ENCODE data around the gene RNASE9. TPM values are rescaled to one million over a fixed set of nuclear protein-coding genes. Genes with fewer than 3 reads are reported as not detected.

The RNASE9 gene
- total and polyA plus RNA-seq, 4 donors = not detected

DNA sequence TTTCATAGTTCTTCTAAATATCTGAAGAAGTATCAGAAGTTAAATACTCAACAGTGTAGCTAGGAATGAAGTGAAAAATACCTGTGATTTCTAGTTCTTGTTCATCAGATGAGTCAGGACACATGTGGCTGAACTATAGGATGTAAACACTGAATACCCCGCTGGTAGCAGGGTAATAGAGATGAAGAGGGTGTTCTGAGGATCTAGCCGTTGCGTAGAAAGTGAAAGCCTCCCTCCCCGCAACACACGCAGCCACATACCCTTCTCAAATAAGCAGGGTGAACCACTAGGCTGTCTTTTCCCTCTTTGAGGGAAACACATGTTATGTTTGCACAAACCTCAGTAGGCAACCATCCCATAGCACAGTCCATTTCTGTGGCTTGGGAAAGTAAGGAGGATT lies 46.8 kb upstream of the RNASE9 start (continued):
- TF ChIP-seq, protein P1, sequence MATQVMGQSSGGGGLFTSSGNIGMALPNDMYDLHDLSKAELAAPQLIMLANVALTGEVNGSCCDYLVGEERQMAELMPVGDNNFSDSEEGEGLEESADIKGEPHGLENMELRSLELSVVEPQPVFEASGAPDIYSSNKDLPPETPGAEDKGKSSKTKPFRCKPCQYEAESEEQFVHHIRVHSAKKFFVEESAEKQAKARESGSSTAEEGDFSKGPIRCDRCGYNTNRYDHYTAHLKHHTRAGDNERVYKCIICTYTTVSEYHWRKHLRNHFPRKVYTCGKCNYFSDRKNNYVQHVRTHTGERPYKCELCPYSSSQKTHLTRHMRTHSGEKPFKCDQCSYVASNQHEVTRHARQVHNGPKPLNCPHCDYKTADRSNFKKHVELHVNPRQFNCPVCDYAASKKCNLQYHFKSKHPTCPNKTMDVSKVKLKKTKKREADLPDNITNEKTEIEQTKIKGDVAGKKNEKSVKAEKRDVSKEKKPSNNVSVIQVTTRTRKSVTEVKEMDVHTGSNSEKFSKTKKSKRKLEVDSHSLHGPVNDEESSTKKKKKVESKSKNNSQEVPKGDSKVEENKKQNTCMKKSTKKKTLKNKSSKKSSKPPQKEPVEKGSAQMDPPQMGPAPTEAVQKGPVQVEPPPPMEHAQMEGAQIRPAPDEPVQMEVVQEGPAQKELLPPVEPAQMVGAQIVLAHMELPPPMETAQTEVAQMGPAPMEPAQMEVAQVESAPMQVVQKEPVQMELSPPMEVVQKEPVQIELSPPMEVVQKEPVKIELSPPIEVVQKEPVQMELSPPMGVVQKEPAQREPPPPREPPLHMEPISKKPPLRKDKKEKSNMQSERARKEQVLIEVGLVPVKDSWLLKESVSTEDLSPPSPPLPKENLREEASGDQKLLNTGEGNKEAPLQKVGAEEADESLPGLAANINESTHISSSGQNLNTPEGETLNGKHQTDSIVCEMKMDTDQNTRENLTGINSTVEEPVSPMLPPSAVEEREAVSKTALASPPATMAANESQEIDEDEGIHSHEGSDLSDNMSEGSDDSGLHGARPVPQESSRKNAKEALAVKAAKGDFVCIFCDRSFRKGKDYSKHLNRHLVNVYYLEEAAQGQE (IDR thresholded peaks at IDR 0.05) = no peak

DNA sequence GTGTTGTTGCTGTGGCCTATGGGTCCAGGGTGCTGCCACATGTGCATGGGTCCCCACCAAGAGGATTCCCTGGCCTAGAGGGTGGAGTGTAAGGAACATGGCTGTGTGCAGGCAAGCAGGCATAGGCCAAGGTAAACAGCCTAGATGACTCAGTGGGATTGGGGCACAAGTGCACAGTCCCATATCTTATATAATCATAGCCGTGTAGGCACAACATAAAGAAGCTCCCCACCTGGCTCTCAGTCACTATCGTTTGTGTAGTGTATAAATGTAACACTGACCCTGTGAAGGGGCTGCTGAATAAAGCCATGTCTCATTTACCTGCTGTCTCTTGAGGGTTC lies 46.0 kb upstream of the RNASE9 start:
- no peak for DNase-seq (ENCODE audit: low spot score)
- TF ChIP-seq RXRA (IDR thresholded peaks at IDR 0.05) (no peak), RAD21 (IDR thresholded peaks at IDR 0.05) (no peak), EGR1 (IDR thresholded peaks at IDR 0.05; ENCODE audit: low read depth in 2 of 2) (no peak), HNF4G (IDR thresholded peaks at IDR 0.05) (no peak), GABPA (IDR thresholded peaks at IDR 0.05 in 1 of 2, conservative IDR thresholded peaks at IDR 0.05 in 1 of 2) (no peak), FOXA2 (IDR thresholded peaks at IDR 0.05) (no peak), YY1 (IDR thresholded peaks at IDR 0.05) (no peak), HNF4A (conservative IDR thresholded peaks at IDR 0.05) (no peak), NR2F2 (IDR thresholded peaks at IDR 0.05) (no peak), FOXA1 (IDR thresholded peaks at IDR 0.05) (no peak), SP1 (IDR thresholded peaks at IDR 0.05) (no peak), TAF1 (conservative IDR thresholded peaks at IDR 0.05) (no peak)
- TF ChIP-seq, protein P2, sequence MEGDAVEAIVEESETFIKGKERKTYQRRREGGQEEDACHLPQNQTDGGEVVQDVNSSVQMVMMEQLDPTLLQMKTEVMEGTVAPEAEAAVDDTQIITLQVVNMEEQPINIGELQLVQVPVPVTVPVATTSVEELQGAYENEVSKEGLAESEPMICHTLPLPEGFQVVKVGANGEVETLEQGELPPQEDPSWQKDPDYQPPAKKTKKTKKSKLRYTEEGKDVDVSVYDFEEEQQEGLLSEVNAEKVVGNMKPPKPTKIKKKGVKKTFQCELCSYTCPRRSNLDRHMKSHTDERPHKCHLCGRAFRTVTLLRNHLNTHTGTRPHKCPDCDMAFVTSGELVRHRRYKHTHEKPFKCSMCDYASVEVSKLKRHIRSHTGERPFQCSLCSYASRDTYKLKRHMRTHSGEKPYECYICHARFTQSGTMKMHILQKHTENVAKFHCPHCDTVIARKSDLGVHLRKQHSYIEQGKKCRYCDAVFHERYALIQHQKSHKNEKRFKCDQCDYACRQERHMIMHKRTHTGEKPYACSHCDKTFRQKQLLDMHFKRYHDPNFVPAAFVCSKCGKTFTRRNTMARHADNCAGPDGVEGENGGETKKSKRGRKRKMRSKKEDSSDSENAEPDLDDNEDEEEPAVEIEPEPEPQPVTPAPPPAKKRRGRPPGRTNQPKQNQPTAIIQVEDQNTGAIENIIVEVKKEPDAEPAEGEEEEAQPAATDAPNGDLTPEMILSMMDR (IDR thresholded peaks at IDR 0.05; ENCODE audit: low read depth, low read length, missing input control) = no peak
- TF ChIP-seq, protein P3, sequence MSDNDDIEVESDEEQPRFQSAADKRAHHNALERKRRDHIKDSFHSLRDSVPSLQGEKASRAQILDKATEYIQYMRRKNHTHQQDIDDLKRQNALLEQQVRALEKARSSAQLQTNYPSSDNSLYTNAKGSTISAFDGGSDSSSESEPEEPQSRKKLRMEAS (IDR thresholded peaks at IDR 0.05) = no peak
- TF ChIP-seq, protein P4, sequence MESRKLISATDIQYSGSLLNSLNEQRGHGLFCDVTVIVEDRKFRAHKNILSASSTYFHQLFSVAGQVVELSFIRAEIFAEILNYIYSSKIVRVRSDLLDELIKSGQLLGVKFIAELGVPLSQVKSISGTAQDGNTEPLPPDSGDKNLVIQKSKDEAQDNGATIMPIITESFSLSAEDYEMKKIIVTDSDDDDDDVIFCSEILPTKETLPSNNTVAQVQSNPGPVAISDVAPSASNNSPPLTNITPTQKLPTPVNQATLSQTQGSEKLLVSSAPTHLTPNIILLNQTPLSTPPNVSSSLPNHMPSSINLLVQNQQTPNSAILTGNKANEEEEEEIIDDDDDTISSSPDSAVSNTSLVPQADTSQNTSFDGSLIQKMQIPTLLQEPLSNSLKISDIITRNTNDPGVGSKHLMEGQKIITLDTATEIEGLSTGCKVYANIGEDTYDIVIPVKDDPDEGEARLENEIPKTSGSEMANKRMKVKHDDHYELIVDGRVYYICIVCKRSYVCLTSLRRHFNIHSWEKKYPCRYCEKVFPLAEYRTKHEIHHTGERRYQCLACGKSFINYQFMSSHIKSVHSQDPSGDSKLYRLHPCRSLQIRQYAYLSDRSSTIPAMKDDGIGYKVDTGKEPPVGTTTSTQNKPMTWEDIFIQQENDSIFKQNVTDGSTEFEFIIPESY (IDR thresholded peaks at IDR 0.05) = no peak
- TF ChIP-seq, protein P5, sequence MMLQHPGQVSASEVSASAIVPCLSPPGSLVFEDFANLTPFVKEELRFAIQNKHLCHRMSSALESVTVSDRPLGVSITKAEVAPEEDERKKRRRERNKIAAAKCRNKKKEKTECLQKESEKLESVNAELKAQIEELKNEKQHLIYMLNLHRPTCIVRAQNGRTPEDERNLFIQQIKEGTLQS (IDR thresholded peaks at IDR 0.05) = no peak
- 60% methylated on average over 2 of the region's 2 CpGs for WGBS
- Histone ChIP-seq H3K9me3 (ENCODE audit: control insufficient read depth in 4 of 4, low read length in 3 of 4) (no peaks in the 10 kb centered on the region), H3K4me1 (ENCODE audit: control insufficient read depth in 4 of 4, insufficient read depth in 4 of 4, low read length in 3 of 4) (peaks cover 0 to 34% (median 11%) of the 10 kb centered on the region in 4 donors), H3K9ac (ENCODE audit: low read depth in 1 of 2, low read length in 2 of 2) (no peak overlapping the region), H3K27ac (ENCODE audit: low read depth in 1 of 2, low read length in 2 of 2) (no peak overlapping the region), H3K27me3 (ENCODE audit: control insufficient read depth in 4 of 4, insufficient read depth in 4 of 4, low read length in 3 of 4) (no peaks in the 10 kb centered on the region), H3K4me3 (ENCODE audit: low read depth in 1 of 3, low read length in 3 of 3) (no peak overlapping the region), H3K36me3 (ENCODE audit: control insufficient read depth in 4 of 4, insufficient read depth in 3 of 4, low read depth in 1 of 4, low read length in 3 of 4) (no peaks in the 10 kb centered on the region)
